GM18505 (cell line): ENCODE results near the gene MAPKBP1.

Experiments
- ATAC-seq: cut with Tn5 transposase; IDR thresholded peaks from one replicate; pipeline ENCODE4 v1.9.1; 2021; ENCODE audit not compliant: unreplicated experiment
- POLR2A ChIP-seq: IDR thresholded peaks from 4 replicates; pipeline ENCODE4 v1.6.1; 2011; ENCODE audit warnings: borderline replicate concordance; ENCODE audit not compliant: insufficient read depth, insufficient read length; ENCODE audit errors: extremely low read depth

MAPKBP1 gene

GRCh38 chr15:41794081-41794480 is 19.8 kb downstream of the MAPKBP1 start:
- ATAC-seq: no peak
- TF ChIP-seq POLR2A: no peak

DNA sequence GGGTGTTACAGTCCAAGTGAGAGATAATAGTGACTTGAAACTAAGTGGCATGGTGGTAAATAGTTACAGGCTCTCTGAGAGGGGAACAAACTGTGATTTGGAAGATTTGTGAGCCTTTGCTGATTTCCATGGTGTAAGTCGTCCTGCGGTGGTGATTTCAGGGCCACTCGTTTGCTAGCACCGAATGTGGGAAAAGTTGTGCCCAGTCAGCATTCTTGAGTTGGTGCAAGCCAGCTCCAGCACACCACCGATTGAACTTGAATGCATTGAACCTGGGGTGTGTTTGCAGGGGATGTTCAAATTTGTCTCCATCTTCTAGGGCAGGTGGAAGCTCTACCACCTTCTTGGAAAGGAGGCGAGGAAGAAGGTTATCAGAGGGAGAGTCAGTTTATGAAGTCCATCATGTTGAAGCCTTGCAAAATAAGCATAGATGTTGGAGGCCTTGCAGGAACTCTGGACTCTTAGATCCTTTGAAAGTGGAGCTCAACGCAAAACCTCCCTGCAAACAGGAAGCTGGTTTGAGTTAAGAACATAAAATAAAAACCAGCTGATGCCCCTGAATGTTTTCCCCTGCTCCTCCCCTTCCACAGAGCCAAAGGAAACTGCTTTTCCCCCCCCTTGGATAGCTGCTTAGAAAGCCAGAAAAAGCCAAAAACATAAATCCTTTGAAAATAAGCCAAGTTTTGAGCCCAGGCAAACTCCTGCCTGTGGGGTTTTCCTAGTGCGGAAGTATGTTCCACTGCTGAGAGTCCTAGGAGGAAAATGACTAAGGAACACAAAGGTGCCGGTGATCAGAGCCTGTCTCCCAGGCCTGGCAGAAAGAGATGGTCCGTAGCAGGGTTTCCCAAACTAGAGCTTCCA is 21.9 kb downstream of the MAPKBP1 start:
- no peak for TF ChIP-seq POLR2A
- no peak for ATAC-seq

DNA sequence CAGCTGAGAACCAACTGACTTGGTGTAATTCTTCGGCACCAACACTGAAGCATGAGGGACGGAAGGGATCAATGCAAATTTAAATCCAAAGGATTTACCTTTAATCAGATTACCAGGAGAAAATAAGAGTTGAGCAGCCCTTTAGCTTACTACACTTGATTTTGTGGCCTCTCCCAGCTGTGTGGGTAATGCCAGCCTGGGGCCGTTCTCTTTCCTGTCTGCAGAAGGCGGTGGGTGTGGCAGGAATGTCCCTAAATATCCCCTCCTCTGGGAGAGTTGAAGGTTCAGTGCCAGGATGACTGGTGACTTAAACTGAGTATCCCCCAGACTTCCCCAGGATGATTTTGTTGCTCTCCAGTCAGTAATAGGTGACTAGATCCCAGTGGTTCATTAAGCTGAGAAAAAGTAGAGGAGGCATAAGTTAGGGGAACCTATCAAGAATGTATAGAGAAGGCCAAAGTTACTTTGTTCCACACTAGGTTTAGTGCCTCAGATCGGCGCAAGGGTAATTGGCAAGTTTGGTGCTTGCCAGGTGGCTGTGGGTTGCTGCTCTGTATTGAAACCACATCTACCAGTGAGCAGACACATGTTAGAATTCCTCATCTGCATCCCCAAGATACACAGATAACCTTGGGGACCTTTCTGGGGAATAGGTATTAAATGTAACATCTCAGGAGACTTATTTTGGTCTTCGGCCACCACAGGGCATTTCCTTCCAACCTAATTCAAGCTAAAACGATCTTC is 23.1 kb downstream of the MAPKBP1 start:
- TF ChIP-seq POLR2A: no peak

GRCh38 chr15:41798607-41799487 is 24.6 kb downstream of the MAPKBP1 start:
- TF ChIP-seq POLR2A: no peak
- no peak for ATAC-seq

More for the DNA sequence above, 23.1 kb downstream of the MAPKBP1 start:
- ATAC-seq: no peak

DNA sequence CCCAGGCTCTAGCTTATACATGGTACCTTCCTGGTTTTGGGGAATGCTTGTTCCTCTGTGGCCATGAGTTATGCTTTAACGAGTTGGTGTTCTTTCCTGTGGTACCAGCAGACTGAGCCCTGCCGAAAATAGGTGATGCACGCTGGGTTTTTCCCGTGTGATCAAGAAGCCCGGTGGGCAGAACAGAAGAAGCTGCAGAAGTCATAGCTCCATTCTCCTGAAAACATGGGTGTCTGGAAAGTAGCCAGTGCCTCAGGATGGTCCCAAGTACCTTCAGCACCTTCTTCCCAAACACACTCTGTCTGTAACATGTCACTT is 25.2 kb downstream of the MAPKBP1 start:
- no peak for TF ChIP-seq POLR2A
- ATAC-seq: no peak

- no peak for ATAC-seq
- no peak for TF ChIP-seq POLR2A
Measured at GRCh38 chr15:41801185-41801584, 26.9 kb downstream of the MAPKBP1 start.

DNA sequence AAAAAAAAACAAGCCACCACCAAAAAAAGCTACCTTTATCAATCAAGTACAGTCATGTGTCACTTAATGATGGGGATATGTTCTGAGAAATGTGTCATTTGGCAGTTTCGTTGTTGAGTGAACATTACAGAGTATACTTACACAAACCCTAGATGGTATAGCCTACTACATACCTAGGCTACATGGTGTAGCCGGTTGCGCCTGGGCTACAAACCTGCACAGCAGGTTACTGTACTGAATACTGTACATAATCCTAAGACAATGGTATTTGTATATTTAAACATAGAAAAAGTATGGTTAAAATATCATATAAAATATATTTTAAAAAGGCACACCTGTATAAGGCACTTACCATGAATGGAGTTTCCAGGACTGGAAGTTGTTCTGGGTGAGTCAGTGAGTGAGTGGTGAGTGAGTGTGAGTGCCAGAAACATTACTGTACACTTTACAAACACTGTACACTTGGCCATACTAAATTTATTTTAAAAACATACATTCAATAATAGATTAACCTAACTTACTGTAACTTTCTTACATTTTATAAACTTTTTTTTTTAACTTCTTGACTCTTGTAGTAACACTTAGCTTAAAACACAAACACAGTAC is 27.7 kb downstream of the MAPKBP1 start:
- no peak for TF ChIP-seq POLR2A
- no peak for ATAC-seq

GRCh38 chr15:41804361-41804760 is 30.1 kb downstream of the MAPKBP1 start:
- no peak for ATAC-seq
- no peak for TF ChIP-seq POLR2A

GRCh38 chr15:41804916-41805666 is 30.8 kb downstream of the MAPKBP1 start:
- ATAC-seq: no peak
- TF ChIP-seq POLR2A: no peak

GRCh38 chr15:41805711-41806110 is 31.4 kb downstream of the MAPKBP1 start:
- TF ChIP-seq POLR2A: no peak
- ATAC-seq: no peak

DNA sequence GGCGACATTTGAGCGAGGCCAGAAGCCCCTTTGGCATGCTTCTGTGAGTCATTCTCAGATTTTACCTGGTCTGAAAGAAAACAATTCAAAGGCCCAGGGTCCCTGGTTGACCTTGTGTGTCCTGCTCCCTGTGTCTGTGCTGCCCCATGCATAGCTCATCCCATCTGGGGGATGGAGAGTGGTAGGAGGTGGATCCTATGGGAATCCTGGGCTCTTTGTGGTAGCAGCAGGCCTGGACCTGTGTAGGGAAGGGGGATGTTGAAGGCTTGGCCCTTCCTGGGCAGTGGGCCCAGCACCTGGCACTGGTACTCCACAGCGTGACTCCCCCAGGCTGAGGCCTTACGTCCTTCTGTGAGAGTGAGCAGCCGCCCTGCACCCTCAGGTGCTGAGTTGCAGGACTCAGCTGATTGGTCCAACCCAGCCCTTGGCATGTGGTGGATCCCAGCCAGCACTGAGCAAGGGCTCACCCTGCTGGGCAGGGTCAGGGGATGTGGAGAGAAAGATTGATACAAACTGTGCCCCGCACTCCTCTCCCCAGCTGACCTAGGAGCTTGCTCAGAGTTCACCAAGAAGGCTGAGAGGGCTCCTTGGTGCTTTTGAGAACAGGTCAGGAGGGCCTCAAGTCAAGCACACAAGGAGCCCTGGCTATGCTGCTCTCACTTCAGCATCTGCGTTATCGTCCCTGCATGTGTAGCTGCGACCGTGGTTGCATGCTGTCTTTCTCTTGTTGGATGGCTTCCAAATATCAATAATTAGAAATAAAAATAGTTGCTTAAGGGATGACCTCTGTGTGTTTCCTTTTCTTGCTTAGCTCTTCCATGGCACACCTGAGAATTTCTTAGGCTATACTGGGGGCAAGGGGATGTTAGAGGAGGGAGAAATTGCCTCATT is 32.3 kb downstream of the MAPKBP1 start:
- no peak for ATAC-seq
- no peak for TF ChIP-seq POLR2A
